Dermis microvascular lymphatic vessel endothelial cell (primary cell): ENCODE data around the gene DNAJC16. TPM values are rescaled to one million over a fixed set of nuclear protein-coding genes. Genes with fewer than 3 reads are reported as not detected.
A peak's percentile ranks its signal among the peaks of the same experiment; 100 is the strongest.

Experiments
- DNase-seq, 2 donors: peaks; one replicate each; pipeline versions ENCODE4 v3.0.0 to v3.0.0-alpha.2; 2010; ENCODE audit warnings: low read depth in 2 of 2
- total RNA-seq: library from RNA; depleted of rRNA; stranded (reverse); fragments of >200 nt; gene quantifications from 2 replicates; pipeline ENCODE4 v1.2.1, GENCODE V29; 2014

The DNAJC16 gene
- total RNA-seq, 1 donor from 2014 or later: 9.1 TPM

- peak; percentile 43 to 92 for DNase-seq
Measured at GRCh38 chr1:15620155-15620545, 93.5 kb downstream of the DNAJC16 start.

GRCh38 chr1:15620902-15621682 is 94.4 kb downstream of the DNAJC16 start:
- no peak for DNase-seq

GRCh38 chr1:15621975-15622374 is 95.3 kb downstream of the DNAJC16 start:
- no peak for DNase-seq

- no peak for DNase-seq
Measured at GRCh38 chr1:15622712-15623373, 96.2 kb downstream of the DNAJC16 start.

GRCh38 chr1:15623435-15623834 is 96.8 kb downstream of the DNAJC16 start:
- DNase-seq: no peak

- no peak for DNase-seq
Measured at GRCh38 chr1:15624133-15624714, 97.6 kb downstream of the DNAJC16 start.

- DNase-seq: no peak
Measured at GRCh38 chr1:15625056-15625917, 98.6 kb downstream of the DNAJC16 start.

Other genes with a start within 250 kb of the DNAJC16 start
- gene EFHD2, start 117.0 kb upstream of the DNAJC16 start, total RNA-seq: 33.4 and 34.1 TPM in 2 replicates
- gene CTRC, start 88.4 kb upstream of the DNAJC16 start, total RNA-seq: not detected in 2 replicates
- gene CELA2A, start 70.1 kb upstream of the DNAJC16 start, total RNA-seq: not detected in 2 replicates
- gene CELA2B, start 50.7 kb upstream of the DNAJC16 start, total RNA-seq: not detected in 2 replicates
- 3.2 and 3.5 TPM in 2 replicates for gene CASP9, start 2.6 kb upstream of the DNAJC16 start, total RNA-seq
- gene AGMAT, start 58.2 kb downstream of the DNAJC16 start, total RNA-seq: 0.38 and 0.90 TPM in 2 replicates
- 13.0 and 20.1 TPM in 2 replicates for gene DDI2, start 90.6 kb downstream of the DNAJC16 start, total RNA-seq
- 40.1 and 60.6 TPM in 2 replicates for gene PLEKHM2, start 157.5 kb downstream of the DNAJC16 start, total RNA-seq
- gene SLC25A34, start 209.4 kb downstream of the DNAJC16 start, total RNA-seq: 0.13 and 0.26 TPM in 2 replicates
- 0.13 TPM in 1 of 2 replicates, not detected in the other for gene TMEM82, start 215.7 kb downstream of the DNAJC16 start, total RNA-seq
- gene FBLIM1, start 231.9 kb downstream of the DNAJC16 start, total RNA-seq: 136 and 174 TPM in 2 replicates